ENCODE results near the gene RPL10.
"Not testable (repeated sequence)": the region's sequence is repeated elsewhere in the genome, so short reads cannot be mapped to it uniquely, and the experiment has no call there.

Gene RPL10

DNA sequence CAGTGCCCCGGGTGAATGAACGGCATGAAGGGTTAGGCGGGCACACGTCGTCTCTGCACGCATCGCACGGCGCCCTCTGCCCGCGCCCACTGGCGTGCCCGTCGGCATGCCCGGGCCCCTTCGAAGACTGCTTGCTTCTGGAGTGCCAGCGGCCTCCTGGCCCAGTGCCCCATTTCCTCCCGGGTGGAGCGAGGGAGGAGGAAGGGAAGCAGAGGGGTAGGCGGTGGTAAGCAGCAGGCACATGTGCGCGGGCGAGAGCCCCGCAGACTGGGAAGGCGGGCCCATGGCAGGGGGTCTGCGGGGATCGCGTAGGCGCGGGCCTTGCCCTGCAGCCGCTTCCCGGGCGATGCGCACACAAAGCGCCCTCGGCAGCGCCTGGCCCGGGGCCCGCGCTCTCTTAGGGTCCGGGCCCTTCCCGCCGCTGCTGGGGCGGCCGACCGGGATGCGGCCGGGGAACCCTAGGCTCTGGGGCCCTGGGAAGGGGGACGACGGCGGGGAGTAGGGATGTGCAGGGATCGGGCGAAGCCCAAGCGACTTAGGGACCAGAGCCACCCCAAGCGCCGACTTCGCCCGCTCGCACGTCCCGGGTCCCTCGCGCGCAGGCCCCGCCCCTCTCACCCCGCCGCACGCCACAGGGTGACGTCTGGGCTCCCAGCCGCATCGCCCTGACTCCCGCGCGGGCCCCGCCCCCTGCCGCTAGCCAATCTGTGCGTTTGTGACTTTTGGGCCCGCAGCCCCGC is 19.9 kb upstream of the RPL10 start:
- DNase-seq, result no peak

DNA sequence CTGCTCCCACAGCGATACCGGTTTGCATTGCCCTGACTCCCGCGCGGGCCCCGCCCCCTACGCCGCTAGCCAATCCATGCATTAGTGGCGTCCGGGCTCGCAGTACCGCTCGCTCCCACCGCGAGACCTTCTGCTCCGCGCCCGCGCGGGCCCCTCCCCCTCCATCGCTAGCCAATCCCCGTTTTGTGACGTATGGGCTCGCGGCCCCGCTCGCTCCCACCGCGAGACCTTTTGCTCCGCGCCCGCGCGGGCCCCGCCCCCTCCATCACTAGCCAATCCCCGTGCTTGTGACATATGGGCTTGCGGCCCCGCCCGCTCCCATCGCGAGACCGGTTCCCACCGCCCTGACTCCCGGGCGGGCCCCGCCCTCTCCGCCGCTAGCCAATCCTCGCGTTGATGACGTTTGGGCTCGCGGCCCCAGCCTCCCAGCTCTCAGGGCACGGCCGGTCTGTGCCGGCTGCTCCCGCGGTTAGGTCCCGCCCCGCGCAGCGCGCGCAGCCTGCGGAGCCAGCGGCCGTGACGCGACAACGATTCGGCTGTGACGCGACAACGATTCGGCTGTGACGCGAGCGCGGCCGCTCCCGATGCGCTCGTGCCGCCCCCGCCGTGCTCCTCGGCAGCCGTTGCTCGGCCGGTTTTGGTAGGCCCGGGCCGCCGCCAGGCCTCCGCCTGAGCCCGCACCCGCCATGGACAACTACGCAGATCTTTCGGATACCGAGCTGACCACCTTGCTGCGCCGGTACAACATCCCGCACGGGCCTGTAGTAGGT is 19.2 kb upstream of the RPL10 start, which contains the start of gene EMD:
TSS of gene EMD (plus strand) at position 497 of the 770 bp plus-strand sequence. CDS start at position 687, 190 bp downstream.
- DNase-seq, result peak; percentile 99 to 100

DNA sequence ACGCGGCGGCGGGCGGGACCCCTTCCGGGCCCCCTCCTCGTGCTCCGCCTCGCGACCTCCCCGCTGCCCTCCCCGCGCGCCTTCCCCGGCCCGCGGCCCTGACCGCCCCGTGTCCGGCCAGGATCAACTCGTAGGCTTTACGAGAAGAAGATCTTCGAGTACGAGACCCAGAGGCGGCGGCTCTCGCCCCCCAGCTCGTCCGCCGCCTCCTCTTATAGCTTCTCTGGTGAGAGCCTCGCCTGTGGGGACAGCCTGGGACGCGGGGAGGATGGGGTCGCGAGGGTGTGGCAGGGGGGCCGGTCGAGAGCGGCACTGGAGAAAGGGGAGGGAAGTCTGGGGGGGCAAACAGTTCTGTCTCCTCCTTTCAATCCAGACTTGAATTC is 18.6 kb upstream of the RPL10 start:
- no peak for DNase-seq

DNA sequence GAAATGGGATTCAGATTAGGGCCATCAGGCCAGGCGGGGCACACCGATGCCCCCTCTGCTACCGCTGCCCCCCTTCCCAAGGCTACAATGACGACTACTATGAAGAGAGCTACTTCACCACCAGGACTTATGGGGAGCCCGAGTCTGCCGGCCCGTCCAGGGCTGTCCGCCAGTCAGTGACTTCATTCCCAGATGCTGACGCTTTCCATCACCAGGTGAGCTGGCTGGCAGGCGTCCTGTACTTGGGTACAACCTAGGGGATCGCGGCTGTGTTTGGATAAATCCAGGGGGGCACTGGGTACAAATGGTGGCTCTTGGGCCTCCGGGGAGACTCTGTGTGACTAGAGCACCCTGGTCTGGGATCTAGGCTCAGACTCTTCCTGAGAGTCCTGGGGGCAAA is 18.0 kb upstream of the RPL10 start:
- no peak for DNase-seq

DNA sequence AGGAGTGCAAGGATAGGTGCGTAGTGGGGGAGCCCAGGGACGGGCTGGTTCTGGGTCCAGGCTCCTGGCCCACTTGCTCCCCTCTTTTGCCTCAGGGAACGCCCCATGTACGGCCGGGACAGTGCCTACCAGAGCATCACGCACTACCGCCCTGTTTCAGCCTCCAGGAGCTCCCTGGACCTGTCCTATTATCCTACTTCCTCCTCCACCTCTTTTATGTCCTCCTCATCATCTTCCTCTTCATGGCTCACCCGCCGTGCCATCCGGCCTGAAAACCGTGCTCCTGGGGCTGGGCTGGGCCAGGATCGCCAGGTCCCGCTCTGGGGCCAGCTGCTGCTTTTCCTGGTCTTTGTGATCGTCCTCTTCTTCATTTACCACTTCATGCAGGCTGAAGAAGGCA is 17.4 kb upstream of the RPL10 start:
- no peak for DNase-seq

DNA sequence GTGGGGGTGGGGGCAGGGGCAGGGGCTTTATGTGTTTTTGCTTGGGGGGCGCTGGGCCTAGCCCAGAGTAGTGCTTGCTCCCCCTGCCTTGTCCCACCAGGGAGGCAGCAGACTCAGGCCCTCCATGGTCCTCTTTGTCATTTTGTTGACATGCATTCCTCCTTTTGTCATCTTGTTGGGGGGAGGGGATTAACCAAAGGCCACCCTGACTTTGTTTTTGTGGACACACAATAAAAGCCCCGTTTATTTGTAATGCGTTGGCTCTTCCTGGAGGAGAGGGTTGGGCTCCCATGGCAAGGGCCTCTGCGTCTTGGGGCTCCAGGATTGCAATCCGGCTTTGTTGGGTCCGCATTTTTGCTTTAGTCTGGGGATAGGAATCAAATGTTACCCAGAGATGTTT is 16.9 kb upstream of the RPL10 start:
- no peak for DNase-seq

DNA sequence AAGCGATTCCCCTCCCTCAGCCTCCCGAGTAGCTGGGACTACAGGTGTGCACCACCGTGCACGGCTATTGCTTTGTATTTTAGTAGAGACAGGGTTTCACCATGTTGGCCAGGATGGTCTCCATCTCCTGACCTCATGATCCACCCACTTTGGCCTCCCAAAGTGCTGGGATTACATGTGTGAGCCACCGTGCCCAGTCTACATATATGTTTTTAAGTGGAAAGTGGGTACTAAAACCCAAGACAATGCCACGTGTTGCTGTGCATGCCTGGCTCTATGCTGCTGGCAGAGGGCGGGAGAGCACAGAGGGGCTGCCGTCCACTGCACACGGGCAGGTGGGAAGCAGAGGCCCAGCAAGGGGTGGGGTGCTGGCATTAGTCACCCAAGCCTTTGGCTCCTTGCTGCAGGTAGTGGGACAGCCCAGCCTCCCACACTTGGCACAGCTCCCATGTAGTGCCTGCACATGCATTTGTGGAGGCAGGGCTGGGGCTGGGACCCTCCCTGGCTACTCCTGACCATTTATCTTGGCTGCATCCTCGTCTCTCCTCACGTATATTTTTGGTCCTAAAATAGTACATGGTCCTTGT is 15.6 kb upstream of the RPL10 start:
- no peak for DNase-seq

DNA sequence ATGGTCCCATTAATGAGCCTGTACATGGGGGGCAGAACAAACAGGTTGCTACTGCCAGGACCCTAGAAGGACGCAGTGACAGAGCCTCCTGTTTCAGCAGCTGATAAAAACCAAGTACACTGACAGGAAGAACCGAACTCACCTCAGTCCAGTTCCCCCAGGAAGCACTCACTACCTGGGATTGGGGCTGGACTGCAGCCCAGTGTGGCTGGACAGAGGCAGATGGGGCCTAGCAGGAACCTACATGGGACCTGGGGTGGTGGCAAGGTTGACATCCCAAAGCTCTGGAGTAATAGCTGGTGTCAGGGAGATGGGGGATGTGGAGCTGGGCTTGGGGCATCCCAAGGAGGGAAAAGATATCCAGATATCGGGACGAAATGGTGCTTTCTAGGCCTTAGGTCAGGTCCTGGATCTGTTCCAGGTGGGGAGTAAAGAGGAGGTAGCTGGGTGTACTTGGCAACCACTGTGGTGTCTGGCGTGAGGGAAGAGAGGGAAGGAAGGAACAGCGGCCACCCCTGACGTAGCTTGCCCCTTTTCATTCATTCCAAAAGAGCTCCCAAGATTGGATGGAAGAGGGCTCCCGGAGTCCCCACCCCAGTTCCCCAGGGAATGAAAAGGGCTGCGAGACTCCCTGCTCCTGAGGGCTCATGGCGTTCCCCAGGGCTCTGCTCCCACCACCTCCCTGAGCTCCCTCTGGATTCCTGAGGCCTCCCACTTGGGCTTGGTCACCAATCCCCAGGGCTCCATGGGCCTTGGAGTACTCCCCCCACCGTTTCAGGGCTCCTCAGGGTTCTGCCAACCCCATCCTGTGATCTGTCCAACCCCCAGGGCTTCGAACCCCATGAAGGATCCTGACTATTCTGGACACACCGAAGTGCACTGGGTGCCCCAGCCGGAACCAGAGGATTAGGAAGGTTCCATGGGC is 14.6 kb upstream of the RPL10 start:
- no peak for DNase-seq

DNA sequence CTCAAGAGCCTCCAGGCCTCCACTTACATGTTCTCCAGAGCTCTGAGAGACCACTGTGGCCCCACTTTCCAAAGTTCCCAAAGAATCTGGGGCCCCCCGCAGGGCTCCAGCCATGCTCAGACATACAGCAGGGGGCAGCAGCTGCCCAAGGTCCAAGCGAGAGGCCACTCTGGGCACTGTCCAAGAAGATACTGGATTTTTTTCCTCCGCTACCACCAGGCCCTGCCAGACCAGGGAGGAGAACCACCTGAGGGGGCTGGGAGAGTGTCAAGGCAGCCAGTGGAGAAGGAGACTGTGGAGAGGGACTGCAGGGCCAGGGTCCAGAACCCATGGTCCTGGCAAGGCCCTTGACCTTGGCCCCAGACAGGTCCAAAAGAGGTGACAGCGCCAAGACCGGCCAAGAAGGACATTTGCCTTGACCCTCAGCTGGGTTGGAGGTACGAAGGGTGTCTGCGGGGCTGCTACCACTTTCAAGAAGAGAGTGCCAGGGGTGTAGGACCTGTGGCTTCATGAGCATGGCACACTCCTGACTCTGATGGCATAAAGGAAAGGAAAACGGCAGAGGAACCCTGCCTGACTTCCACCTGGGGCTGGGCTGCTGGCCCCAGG is 13.8 kb upstream of the RPL10 start:
- no peak for DNase-seq

DNA sequence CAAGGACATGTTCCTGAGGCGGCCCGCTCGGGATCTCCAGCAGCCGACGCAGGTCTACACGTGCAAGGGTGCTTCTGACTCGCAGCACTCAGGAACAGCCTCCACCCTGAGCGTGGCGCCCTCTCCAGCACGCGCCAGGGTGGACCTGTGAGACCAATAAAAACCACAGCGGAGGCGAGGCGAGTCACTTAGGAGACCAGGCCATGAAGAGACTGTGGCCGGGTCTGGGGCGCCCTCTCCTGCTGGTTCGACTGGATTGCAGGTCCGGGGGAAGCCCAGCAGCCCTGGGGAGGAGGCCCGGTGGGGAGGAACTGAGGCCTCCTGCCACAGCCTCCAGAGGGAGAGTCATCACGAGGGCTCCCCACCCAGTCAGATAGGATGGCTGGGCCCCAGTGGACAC is 10.1 kb upstream of the RPL10 start:
- not testable (repeated sequence) for DNase-seq

DNA sequence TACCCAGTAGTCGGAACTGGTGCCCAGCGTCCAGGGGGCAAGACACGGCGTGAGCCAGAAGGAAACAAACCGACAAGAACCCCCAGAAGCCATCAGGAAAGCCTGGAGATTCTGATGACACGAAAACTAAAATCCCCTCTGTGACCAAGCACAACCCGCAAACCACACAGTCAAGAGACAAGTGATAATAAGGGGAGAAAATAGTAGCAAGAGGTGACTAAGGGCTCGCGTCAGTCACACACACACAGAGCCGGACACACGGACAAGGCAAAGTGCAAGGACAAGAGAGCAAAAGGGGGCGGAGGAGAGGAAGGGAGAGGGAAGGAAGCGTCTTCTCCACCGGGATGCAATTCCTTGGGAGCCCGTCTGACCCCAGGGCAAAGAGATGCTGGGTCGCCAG is 9.5 kb upstream of the RPL10 start:
- not testable (repeated sequence) for DNase-seq

DNA sequence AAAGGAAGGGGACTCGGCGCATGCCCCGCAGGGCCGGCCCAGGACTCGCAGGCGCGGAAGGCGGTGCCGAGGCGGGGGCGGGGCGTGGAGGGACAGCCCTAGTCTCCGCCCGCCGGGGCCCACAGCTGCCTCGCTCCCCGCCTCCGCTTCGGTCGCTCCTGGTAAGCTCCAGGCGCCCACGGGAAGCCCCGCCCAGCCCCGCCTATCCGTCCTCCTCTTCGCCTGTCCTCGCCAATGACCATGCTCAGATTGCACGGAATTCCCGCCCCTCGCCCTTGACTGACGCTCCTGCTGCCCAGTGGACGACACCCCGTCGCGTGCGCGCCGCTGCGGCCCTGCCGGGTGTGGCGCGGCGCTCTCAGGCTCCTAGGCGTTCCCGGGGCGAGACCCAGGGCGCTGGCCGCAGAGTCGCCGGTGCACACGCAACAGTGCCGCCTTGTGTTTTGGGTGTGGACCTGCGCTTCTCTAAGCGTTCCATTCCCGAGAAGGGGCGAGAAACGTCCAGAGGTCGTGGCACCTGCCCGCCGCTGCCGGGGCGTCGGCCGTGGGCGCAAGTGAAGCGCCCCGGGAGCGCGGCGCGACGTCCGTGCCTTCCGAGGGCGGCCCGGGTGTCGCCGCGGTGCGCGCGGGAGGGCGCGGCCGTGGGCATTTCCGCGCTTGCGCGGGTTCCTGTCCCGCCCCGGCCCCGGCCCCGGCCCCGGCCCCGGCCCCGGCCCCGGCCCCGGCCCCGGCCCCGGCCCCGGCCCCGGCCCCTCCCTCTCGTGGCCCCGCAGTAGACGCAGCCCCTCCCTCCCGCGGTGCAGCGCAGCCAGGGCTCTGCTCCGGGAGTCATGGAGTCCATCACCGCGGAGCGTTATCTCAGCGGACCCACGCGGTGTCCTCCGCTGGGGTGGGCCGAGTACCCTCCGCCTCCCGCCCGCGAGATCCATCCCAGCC is 8.1 kb upstream of the RPL10 start:
- not testable (repeated sequence) for DNase-seq

DNA sequence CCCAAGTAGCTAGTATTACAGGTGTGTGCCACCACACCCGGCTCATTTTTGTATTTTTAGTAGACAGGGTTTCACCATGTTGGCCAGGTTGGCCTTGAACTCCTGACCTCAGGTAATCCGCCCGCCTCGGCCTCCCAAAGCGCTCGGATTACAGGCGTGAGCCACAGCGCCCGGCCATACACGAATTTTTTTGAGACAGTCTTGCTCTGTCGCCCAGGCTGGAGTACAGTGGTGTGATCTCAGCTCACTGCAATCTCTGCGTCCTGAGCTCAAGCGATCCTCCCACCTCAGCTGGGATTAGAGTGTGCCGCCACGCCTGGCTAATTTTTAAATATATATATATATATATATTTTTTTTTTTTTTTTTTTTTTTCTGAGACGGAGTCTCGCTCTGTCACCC is 1.8 kb upstream of the RPL10 start:
- DNase-seq, result not testable (repeated sequence)

DNA sequence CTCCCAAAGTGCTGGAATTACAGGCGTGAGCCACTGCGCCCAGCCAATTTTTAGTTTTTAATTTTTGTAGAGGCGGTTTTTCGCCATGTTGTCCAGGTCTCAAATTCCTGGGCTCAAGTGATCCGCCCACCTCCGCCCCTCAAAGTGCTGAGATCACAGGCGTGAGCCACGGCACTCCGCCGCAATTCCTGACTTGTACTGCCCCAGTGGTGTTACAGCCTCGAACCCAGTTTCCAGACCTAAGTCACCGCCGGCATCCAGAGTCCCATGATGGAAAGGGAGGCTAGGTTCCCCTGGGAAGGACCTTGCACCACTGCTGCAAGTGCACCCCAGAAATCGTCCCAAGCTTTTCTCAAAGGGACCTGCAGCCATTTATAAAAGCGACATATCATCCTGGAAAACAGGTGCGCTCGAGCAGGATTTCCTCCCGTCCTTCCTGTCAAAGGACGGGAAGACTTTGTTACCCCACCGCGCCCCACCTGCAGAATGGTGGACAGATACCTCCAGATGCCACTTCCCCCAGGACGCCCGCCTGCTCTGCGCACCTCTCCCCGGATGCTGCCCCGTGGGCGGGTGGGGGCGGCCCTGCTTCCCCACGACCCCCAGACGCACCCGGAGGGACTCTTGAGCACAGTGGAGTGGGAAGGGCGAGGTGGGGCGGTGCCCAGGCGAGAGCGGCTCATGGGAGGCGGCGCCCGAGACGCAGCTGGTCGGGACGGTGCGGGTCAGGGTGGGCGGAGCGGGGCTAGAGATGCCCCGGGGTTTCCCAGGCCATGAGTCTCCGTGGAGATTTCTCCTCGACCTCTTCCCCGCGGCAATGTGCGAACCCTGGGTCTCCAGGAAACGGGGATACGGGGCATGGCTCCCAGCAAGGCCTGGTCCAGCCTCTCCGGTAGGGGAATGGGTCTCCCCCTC is 947 bp upstream of the RPL10 start:
- DNase-seq, result peak in 1 of 2 experiments; percentile 38

DNA sequence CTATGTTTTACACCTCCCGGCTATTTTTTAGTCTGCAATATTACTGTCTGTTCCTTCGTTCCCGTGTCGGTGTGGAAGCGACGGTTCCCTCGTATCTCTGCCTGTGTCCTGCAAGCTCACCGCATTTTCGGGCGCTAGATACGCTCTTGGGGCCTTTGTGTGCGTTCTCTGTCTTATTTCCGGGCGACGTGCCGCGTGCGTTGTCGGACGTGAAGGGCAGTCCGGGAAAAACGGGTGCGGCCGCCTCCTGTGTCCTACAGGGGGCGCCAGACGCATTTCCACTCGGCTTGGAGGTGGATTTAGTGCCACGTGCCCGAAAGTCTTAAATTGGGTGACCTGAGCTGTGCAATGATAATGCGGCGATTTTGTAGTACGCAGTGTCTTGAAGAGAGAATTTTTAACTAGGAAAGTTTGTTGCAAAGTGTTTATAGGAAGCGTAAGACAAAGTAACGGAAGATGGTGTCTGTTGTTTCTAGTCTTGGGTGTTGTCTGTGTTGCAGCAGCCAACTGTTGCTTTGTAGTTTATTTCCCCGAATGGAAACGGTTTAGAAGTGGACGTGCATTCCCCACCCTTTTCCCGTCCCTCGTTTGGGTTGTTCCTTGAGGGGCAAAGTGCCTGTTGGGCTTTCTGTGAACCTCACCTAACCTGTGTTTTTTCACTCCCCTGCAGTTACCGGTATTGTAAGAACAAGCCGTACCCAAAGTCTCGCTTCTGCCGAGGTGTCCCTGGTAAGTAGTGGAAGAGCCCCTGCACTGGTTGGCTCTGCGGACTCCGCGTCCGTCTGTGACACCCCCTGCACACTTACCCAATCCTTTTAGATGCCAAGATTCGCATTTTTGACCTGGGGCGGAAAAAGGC is 720 bp downstream of the RPL10 start:
- peak; percentile 75 to 84 for DNase-seq

DNA sequence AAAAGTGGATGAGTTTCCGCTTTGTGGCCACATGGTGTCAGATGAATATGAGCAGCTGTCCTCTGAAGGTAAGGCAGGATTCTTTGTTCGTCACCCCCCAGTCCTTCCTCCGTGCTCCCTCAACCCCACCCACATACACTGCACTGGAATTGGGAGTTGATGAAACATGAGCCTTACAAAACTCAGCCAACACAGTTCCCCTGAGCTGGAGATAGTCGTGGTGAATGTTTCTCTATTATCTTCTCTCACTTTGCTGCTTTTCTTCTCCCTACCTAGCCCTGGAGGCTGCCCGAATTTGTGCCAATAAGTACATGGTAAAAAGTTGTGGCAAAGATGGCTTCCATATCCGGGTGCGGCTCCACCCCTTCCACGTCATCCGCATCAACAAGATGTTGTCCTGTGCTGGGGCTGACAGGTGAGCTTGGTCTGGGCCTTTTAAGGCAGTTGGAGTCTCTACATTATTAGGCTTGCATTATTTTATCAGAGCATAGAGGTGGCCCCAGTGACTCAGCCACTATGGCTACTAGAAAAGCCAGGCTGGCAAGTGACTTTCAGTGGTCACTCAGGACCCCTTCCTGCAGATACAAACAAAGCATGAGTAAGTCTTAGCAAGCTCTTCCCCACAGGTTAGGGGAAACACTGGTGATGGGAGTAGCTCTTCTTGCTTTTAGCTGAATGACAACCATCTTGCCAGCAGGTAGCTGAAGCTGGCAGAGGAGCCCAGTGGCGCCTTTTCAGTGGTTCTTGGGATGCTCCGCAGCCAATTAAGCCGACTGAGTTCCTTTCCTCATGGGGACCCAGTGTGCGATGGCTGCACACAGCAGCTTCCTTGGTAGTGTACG is 1.6 kb downstream of the RPL10 start:
- no peak for DNase-seq

DNA sequence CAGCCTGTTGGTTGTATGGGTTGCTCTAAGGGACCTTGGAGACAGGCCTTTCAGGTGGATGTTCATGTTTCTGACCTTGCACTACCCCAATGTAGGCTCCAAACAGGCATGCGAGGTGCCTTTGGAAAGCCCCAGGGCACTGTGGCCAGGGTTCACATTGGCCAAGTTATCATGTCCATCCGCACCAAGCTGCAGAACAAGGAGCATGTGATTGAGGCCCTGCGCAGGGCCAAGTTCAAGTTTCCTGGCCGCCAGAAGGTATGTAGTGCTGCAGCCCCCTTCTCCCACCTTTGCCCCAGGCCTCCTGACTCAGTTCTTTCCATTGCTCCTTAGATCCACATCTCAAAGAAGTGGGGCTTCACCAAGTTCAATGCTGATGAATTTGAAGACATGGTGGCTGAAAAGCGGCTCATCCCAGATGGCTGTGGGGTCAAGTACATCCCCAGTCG is 2.2 kb downstream of the RPL10 start:
- DNase-seq, result not testable (repeated sequence)
